HL-60/S4 treated with phorbol 12-myristate 13-acetate at 8.2 ng/mL for 4 days and 3 days (cell line): ENCODE data around the gene FANCC.

Experiments used
- in situ Hi-C: fragments of 300-500 bp; cut with MboI; formaldehyde crosslinking; loops from 2 replicates; pipeline ENCODE4 v1.15.0; 2022; ENCODE audit warnings: low sequenced_read_pairs

FANCC gene

DNA sequence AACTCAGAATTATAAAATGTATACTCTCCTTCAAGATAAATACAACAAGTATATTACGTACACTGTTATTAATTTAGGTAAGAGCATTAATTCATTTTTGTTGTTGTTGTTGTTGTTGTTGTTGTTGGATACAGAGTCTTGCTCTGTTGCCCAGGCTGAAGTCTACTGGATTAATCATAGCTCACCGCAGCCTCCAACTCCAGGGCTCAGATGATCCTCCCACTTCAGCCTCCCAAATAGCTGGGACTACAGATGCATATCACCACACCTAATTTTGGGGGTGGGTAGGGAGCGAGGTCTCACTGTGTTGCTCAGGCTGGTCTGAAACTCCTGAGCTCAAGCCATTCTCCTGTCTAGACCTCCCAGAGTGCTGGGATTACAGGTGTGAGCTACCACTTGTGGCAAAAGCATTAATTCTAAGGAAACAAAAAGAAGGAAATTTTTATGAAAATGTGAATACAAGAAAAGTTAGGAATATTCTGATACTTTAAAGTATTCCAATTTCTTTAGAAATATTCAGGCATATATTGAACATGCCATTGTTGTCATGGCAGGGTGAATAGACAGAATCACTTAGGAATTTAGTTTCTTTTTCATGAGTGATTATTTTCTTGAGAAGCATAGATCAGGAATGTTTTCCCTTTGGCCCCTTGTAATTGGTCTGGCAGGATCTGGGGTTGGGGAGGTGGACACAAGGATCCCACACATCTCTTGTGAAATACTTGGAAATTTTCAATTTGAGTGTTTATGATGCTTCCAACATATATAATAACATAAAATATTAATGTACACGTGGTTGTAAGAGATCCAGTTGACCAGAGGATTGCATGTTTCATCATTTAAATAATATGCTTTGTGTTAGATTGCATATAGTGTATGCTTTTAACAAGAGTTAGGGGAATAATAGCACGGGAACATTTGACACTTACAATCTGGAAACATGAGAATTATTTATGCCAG, 263.6 kb downstream of the FANCC start:
- in situ Hi-C loops: no loop called here

DNA sequence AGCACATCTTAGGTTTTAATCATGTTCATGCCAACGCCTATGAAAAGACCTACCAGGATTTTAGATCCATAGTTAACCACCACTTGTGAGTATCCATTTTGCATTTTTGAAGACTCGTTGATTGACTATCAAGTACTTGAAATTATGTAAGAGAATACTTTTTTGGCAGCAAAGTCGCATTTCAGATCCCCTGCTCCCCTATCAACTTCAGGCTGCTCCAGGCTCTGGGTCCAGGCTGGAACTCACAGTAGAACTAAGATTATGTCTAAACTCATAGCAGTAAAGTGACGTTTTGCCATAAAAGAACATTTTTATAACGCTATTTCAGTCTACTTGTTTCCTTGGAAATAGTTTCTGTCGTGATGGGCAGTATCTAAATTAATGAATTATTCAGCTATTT, 267.7 kb downstream of the FANCC start:
- in situ Hi-C loops: no loop called here
